ENCODE results near the gene MRM3.
"Not testable (repeated sequence)": the region's sequence is repeated elsewhere in the genome, so short reads cannot be mapped to it uniquely, and the experiment has no call there.

The MRM3 gene

GRCh38 chr17:830950-831349 lies 48.8 kb downstream of the MRM3 start:
- no peaks in the 10 kb centered on the region for H3K27me3 ChIP-seq (ENCODE audit: low read length)
- no peak overlapping the region for H3K9ac ChIP-seq (ENCODE audit: low read length)
- H4K20me1 ChIP-seq (ENCODE audit: low read depth, low read length): no peaks in the 10 kb centered on the region
- H3K4me3 ChIP-seq (ENCODE audit: insufficient read depth, low read length, poor library complexity, severe bottlenecking): no peak overlapping the region
- no peak overlapping the region for H2AFZ ChIP-seq (ENCODE audit: low read depth, low read length, severe bottlenecking)
- no peaks in the 10 kb centered on the region for H3F3A ChIP-seq (ENCODE audit: insufficient read depth)
- no peak for TF ChIP-seq EZH2phosphoT487 (conservative IDR thresholded peaks at IDR 0.05; ENCODE audit: low read length)
- TF ChIP-seq, protein P1, sequence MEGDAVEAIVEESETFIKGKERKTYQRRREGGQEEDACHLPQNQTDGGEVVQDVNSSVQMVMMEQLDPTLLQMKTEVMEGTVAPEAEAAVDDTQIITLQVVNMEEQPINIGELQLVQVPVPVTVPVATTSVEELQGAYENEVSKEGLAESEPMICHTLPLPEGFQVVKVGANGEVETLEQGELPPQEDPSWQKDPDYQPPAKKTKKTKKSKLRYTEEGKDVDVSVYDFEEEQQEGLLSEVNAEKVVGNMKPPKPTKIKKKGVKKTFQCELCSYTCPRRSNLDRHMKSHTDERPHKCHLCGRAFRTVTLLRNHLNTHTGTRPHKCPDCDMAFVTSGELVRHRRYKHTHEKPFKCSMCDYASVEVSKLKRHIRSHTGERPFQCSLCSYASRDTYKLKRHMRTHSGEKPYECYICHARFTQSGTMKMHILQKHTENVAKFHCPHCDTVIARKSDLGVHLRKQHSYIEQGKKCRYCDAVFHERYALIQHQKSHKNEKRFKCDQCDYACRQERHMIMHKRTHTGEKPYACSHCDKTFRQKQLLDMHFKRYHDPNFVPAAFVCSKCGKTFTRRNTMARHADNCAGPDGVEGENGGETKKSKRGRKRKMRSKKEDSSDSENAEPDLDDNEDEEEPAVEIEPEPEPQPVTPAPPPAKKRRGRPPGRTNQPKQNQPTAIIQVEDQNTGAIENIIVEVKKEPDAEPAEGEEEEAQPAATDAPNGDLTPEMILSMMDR (IDR thresholded peaks at IDR 0.05; ENCODE audit: insufficient read depth, low read length, poor library complexity, severe bottlenecking): no peak
- no peaks in the 10 kb centered on the region for H3K36me3 ChIP-seq (ENCODE audit: low read length)
- no peaks in the 10 kb centered on the region for H3K9me3 ChIP-seq (ENCODE audit: insufficient read depth, low read length)
- no peaks in the 10 kb centered on the region for H3K9me2 ChIP-seq (replicated peaks; ENCODE audit: insufficient read depth, low read length)
- H3K79me2 ChIP-seq (ENCODE audit: insufficient read depth, low read length): no peaks in the 10 kb centered on the region
- H3K4me2 ChIP-seq (ENCODE audit: low read depth, low read length, poor library complexity, severe bottlenecking): no peak overlapping the region
- H3K27ac ChIP-seq (ENCODE audit: low read depth, low read length): no peak overlapping the region

DNA sequence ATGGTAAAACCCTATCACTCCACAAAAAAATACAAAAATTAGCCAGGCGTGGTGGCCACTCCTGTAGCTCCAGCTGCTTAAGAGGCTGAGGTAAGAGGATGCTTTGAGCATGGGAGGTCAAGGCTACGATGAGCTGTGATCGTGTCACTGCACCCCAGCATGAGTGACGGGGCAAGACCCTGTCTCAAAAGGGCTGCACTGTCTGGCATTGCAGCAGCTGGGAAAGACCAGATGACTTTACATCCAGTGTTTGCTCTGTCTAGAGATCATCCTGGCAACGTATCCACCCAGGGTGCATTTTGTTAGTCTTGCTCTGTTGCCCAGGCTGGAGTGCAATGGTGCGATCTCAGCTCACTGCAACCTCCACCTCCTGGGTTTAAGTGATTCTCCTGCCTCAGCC lies 52.0 kb downstream of the MRM3 start:
- H3F3A ChIP-seq (ENCODE audit: insufficient read depth): no peaks in the 10 kb centered on the region
- no peak overlapping the region for H2AFZ ChIP-seq (ENCODE audit: low read depth, low read length, severe bottlenecking)
- H3K9ac ChIP-seq (ENCODE audit: low read length): no peak overlapping the region
- no peaks in the 10 kb centered on the region for H3K9me2 ChIP-seq (replicated peaks; ENCODE audit: insufficient read depth, low read length)
- no peak overlapping the region for H3K27ac ChIP-seq (ENCODE audit: low read depth, low read length)
- TF ChIP-seq, protein P1 (IDR thresholded peaks at IDR 0.05; ENCODE audit: insufficient read depth, low read length, poor library complexity, severe bottlenecking): no peak
- TF ChIP-seq EZH2phosphoT487 (conservative IDR thresholded peaks at IDR 0.05; ENCODE audit: low read length): no peak
- no peaks in the 10 kb centered on the region for H3K79me2 ChIP-seq (ENCODE audit: insufficient read depth, low read length)
- H3K36me3 ChIP-seq (ENCODE audit: low read length): no peaks in the 10 kb centered on the region
- no peaks in the 10 kb centered on the region for H3K27me3 ChIP-seq (ENCODE audit: low read length)
- H4K20me1 ChIP-seq (ENCODE audit: low read depth, low read length): no peaks in the 10 kb centered on the region
- no peaks in the 10 kb centered on the region for H3K9me3 ChIP-seq (ENCODE audit: insufficient read depth, low read length)
- no peak overlapping the region for H3K4me2 ChIP-seq (ENCODE audit: low read depth, low read length, poor library complexity, severe bottlenecking)
- H3K4me3 ChIP-seq (ENCODE audit: insufficient read depth, low read length, poor library complexity, severe bottlenecking): no peak overlapping the region

- Histone ChIP-seq H3K9me3 (ENCODE audit: insufficient read depth, low read length) (no peaks in the 10 kb centered on the region), H3K27me3 (ENCODE audit: low read length) (no peaks in the 10 kb centered on the region), H3F3A (ENCODE audit: insufficient read depth) (no peaks in the 10 kb centered on the region), H3K36me3 (ENCODE audit: low read length) (no peaks in the 10 kb centered on the region), H3K79me2 (ENCODE audit: insufficient read depth, low read length) (no peaks in the 10 kb centered on the region), H3K27ac (ENCODE audit: low read depth, low read length) (no peak overlapping the region), H3K4me2 (ENCODE audit: low read depth, low read length, poor library complexity, severe bottlenecking) (no peak overlapping the region), H2AFZ (ENCODE audit: low read depth, low read length, severe bottlenecking) (no peak overlapping the region), H3K9me2 (replicated peaks; ENCODE audit: insufficient read depth, low read length) (no peaks in the 10 kb centered on the region), H3K9ac (ENCODE audit: low read length) (no peak overlapping the region), H3K4me3 (ENCODE audit: insufficient read depth, low read length, poor library complexity, severe bottlenecking) (no peak overlapping the region), H4K20me1 (ENCODE audit: low read depth, low read length) (no peaks in the 10 kb centered on the region)
- no peak for TF ChIP-seq EZH2phosphoT487 (conservative IDR thresholded peaks at IDR 0.05; ENCODE audit: low read length)
Observed at GRCh38 chr17:835263-835662, 53.1 kb downstream of the MRM3 start.

DNA sequence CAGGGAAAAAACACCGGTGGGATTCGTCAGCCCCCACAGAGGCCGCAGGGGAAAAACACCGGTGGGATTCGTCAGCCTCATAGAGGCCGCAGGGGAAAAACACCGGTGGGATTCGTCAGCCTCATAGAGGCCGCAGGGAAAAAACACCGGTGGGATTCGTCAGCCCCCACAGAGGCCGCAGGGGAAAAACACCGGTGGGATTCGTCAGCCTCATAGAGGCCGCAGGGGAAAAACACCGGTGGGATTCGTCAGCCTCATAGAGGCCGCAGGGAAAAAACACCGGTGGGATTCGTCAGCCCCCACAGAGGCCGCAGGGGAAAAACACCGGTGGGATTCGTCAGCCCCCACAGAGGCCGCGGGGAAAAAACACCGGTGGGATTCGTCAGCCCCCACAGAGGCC lies 53.6 kb downstream of the MRM3 start:
- not testable (repeated sequence) for H3K27ac ChIP-seq (ENCODE audit: low read depth, low read length); H3K79me2 ChIP-seq (ENCODE audit: insufficient read depth, low read length); H4K20me1 ChIP-seq (ENCODE audit: low read depth, low read length); H3K27me3 ChIP-seq (ENCODE audit: low read length); H3K9ac ChIP-seq (ENCODE audit: low read length); H3F3A ChIP-seq (ENCODE audit: insufficient read depth); H3K36me3 ChIP-seq (ENCODE audit: low read length); H3K9me3 ChIP-seq (ENCODE audit: insufficient read depth, low read length); H3K4me3 ChIP-seq (ENCODE audit: insufficient read depth, low read length, poor library complexity, severe bottlenecking); H3K4me2 ChIP-seq (ENCODE audit: low read depth, low read length, poor library complexity, severe bottlenecking); H2AFZ ChIP-seq (ENCODE audit: low read depth, low read length, severe bottlenecking); H3K9me2 ChIP-seq (replicated peaks; ENCODE audit: insufficient read depth, low read length)

Data from SU-DHL-6 (cell line).